Right lobe of liver (tissue), 6 donors: Measurements from ENCODE around the gene HIRA. TPM values are rescaled to one million over a fixed set of nuclear protein-coding genes. Genes with fewer than 3 reads are reported as not detected.

Experiments
- ATAC-seq, 4 donors: fragments of 200-7000 bp; cut with Tn5 transposase; one replicate each; pipeline ENCODE4 v1.9.1; 2020; ENCODE audit warnings: mild to moderate bottlenecking in 4 of 4, moderate library complexity in 4 of 4
- DNase-seq, 3 donors: peaks; one replicate each; pipeline ENCODE4 v3.0.0-alpha.2; 2020
- H3K27ac ChIP-seq, 3 donors: fragments of 200-600 bp; one replicate each; pipeline ENCODE4 v1.8.0; 2022
- H3K27me3 ChIP-seq, 2 donors: fragments of 200-600 bp; one replicate each; pipeline ENCODE4 v1.8.0; 2022
- H3K36me3 ChIP-seq, 4 donors: fragments of 200-600 bp; sonication (generic) in 1 of 4; one replicate each; pipeline versions ENCODE4 v1.5.1 to v1.8.0; 2017 to 2022; ENCODE audit warnings: control low read depth in 1 of 4
- H3K4me1 ChIP-seq, 4 donors: fragments of 200-600 bp; sonication (generic) in 1 of 4; one replicate each; pipeline versions ENCODE4 v1.5.1 to v1.8.0; 2017 to 2022; ENCODE audit warnings: control low read depth in 1 of 4
- H3K4me3 ChIP-seq, 3 donors: fragments of 200-600 bp; one replicate each; pipeline ENCODE4 v1.8.0; 2022
- H3K9me3 ChIP-seq, 4 donors: fragments of 200-600 bp; sonication (generic) in 1 of 4; one replicate each; pipeline versions ENCODE4 v1.5.1 to v1.8.0; 2017 to 2022; ENCODE audit warnings: control low read depth in 1 of 4
- CTCF ChIP-seq, 4 donors: fragments of 200-600 bp in 3 of 4; fragments of 450-650 bp in 1 of 4; IDR thresholded peaks; one replicate each; pipeline versions ENCODE4 v1.5.1 to v1.8.0; 2016 to 2022; ENCODE audit warnings: antibody characterized with exemption in 4 of 4, mild to moderate bottlenecking in 2 of 4
- POLR2A ChIP-seq: fragments of 450-650 bp; IDR thresholded peaks from one replicate; pipeline ENCODE4 v1.6.1; 2017; ENCODE audit warnings: antibody characterized with exemption, mild to moderate bottlenecking
- WGBS: methylation state at CpG from one replicate; pipeline ENCODE4 v1.1.6; 2018; ENCODE audit warnings: low coverage, low lambda C conversion rate; ENCODE audit not compliant: insufficient coverage; ENCODE audit errors: missing lambda C conversion rate; 5-methylcytosine and 5-hydroxymethylcytosine counted together
- intact Hi-C, 2 donors: fragments of 100-400 bp; cut with DNase I; formaldehyde crosslinking; loops; one replicate each; pipeline versions ENCODE4 v1.11.2 to v1.14.1; 2022
- total RNA-seq, 6 experiments: library from RNA; depleted of rRNA in 2 of 6; stranded (reverse); fragments of >200 nt in 2 of 6; fragmentation: NEBNext Ultra II Directional in 3 of 6; extraction: Animal tissue kit (Norgen Biotek cat#: 25700) in 3 of 6; gene quantifications; one replicate each; pipeline versions ENCODE4 v1.1.0 to v1.2.4, GENCODE V29; 2016 to 2023
- donor health status: DM: no; HTN: yes; CAD: no.
- donor health status: DM: no; HTN: no; CAD: no.
- donor health status: DM: no; HTN: no; CAD: no.
- donor health status: DM: no; HTN: yes; CAD: no.
- donor health status: DM: no; HTN: yes; CAD: no.

Gene HIRA
- total RNA-seq, 6 experiments from 2014 or later: 14.6 to 25.0 (median 17.8) TPM

DNA sequence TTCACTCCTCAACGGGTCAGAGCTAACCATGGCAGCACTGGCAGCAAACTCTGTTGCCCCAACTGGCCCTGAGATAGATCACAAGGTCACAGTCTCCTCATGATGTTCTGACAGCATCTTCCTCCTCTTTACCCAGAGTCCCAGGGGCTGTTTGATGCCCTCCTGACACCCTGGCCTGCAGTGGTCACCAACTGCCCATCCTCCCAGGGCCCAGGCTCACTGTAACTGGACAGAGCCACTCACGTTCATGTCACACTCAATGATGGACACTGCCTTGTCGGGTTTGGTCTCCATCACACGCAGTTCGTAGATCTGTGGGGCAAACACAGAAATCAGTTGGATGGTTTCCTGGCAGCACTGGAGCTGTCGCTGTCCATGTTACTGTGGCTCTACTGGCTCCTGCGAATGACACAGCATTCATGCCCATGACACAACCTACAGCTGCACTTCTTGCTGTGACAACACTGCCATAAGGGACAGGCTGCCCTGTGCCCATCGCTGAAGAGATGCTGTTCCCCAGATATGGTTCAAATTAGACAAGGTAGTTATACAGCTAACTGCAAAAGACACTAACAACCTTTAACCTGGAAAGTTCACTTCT lies 26.4 kb upstream of the HIRA start:
- H3K4me1 ChIP-seq: no peaks in the 10 kb centered on the region
- DNase-seq: no peak
- intact Hi-C loops: no loop called here
- ATAC-seq: no peak
- no peaks in the 10 kb centered on the region for H3K9me3 ChIP-seq
- no peak overlapping the region for H3K4me3 ChIP-seq
- H3K27me3 ChIP-seq: no peaks in the 10 kb centered on the region
- H3K36me3 ChIP-seq: peaks cover 5 to 60% (median 23%) of the 10 kb centered on the region in 4 donors
- H3K27ac ChIP-seq: no peak overlapping the region
- TF ChIP-seq CTCF (IDR thresholded peaks at IDR 0.05) (no peak), POLR2A (no peak)
- 96% methylated on average over 3 of the region's 8 CpGs for WGBS

DNA sequence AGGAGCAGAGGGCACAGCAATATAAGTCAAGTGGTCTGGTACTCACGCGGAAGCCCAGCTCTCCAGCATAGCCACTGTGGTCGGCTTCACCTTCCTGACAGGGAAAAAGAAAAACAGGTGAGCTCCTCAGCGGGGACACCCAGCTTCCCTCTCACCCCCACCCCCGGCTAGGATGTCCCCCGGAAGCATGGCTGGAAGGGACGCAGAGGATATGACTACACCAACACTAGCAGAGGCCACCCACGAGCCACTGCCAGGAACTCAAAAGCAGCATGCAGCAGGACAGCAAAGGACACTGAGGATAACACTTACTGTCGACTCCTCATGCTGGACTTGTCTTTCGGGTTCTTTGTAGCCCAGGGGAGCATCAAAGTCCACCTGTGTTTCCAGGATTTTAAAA lies 25.0 kb upstream of the HIRA start:
- no peak overlapping the region for H3K27ac ChIP-seq
- no peak for DNase-seq
- WGBS: 98% methylated on average over 6 of the region's 10 CpGs
- ATAC-seq: no peak
- no peaks in the 10 kb centered on the region for H3K9me3 ChIP-seq
- H3K27me3 ChIP-seq: no peaks in the 10 kb centered on the region
- intact Hi-C loops: no loop called here
- H3K36me3 ChIP-seq: peaks cover 4 to 68% (median 24%) of the 10 kb centered on the region in 4 donors
- H3K4me3 ChIP-seq: no peak overlapping the region
- H3K4me1 ChIP-seq: no peaks in the 10 kb centered on the region
- TF ChIP-seq CTCF (IDR thresholded peaks at IDR 0.05) (no peak), POLR2A (no peak)

DNA sequence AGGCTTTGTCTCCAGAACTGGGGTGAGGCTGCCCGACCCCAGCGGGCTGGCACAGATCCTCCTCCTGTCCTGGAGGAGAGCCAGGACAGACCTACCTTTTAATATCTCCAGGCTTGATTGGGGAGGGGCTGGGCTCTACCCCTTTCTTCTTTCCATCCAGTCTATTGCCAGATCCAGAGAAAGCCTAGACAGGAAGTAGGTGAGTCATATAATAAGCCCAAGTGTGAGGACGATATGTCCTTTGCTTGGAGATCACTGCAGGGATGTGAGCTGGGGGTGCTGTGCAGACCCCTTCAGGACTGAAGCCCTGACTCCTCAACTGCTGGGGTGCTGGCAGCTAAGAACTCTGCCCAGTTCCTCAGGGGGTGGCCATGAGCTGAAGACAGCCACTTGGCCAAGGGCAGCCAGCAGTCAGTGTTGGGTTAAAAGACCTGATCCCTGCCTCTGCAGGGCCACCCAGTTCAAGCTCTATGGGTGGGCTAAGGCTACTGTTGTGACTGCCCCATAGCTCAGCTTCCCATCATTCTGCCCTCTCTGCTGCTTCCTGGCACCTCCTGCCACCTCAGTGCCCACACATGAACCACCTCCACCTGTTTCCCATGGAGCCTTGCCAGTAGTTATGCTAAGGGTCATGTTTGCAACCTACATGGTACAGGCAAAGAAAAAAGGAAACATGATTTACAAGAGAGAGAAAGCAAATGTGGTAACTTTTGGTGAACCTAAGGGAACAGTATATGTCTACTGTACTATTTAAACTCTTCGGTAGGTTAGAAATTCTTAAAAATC lies 24.2 kb upstream of the HIRA start:
- ATAC-seq (no peak), DNase-seq (no peak)
- Histone ChIP-seq H3K27ac (no peak overlapping the region), H3K4me3 (no peak overlapping the region), H3K4me1 (no peaks in the 10 kb centered on the region), H3K9me3 (no peaks in the 10 kb centered on the region), H3K27me3 (no peaks in the 10 kb centered on the region), H3K36me3 (peaks cover 4 to 75% (median 21%) of the 10 kb centered on the region in 4 donors)
- intact Hi-C loops: no loop called here
- WGBS: 57% methylated on average over 2 of the region's 4 CpGs
- TF ChIP-seq POLR2A (no peak), CTCF (IDR thresholded peaks at IDR 0.05) (no peak)

DNA sequence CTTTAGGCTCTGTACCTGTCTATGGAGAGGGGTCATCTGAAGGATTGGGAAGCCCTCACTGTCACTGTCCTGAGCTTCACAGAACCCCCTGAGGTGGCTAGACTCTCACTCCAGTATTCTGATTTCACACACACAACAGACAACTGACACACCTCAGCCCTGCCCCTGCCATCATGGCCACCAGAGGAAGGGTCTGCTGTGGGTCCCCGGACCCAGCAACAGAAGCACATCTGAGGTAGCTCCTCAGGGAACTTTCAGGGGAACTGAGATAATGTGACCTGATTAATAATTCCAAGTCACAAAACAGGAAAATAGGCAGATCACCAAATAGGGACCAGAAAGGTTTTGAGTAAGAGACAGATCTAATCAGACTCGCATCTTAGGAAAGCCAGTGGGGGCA lies 23.5 kb upstream of the HIRA start:
- no peaks in the 10 kb centered on the region for H3K27me3 ChIP-seq
- ATAC-seq (no peak), DNase-seq (no peak)
- TF ChIP-seq CTCF (IDR thresholded peaks at IDR 0.05) (no peak), POLR2A (no peak)
- no peak overlapping the region for H3K4me3 ChIP-seq
- peaks cover 4 to 80% (median 21%) of the 10 kb centered on the region in 4 donors for H3K36me3 ChIP-seq
- intact Hi-C loops: no loop called here
- 92% methylated on average over 1 of the region's 2 CpGs for WGBS
- H3K9me3 ChIP-seq: no peaks in the 10 kb centered on the region
- H3K27ac ChIP-seq: no peak overlapping the region
- H3K4me1 ChIP-seq: no peaks in the 10 kb centered on the region
